GM19324 (cell line): ENCODE measurements around the gene CAMKMT.

Experiments used
- ATAC-seq: cut with Tn5 transposase; IDR thresholded peaks from one replicate; pipeline ENCODE4 v1.9.1; 2021; ENCODE audit warnings: mild to moderate bottlenecking, moderate library complexity; ENCODE audit not compliant: unreplicated experiment, low FRiP score

Gene CAMKMT

DNA sequence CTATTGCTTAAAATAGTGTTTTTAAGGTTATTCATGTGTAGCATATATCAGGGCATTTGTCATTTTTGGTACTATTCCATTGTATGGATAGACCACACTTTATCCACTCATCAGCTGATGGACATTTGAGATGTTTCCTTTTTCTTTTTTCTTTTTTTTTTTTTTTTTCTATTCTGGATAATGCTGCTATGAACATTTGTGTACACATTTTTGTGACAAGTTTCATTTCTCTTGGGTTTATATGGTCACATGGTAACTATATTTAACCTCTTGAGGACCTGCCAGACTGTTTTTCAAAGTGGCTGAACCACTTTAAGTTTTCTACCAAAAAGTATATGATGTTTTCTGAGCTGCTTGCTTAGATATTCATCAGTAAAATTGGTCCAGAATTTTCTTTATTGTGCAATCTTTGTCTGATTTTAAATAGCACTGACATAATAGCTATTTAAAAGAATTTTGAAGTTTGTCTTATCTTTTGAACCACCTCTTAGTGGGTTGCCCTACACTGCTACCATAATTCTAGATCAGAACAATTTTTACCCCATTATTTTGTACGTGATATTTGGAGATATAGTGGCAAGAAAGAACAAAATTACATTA, 360.4 kb downstream of the CAMKMT start:
- no peak for ATAC-seq

DNA sequence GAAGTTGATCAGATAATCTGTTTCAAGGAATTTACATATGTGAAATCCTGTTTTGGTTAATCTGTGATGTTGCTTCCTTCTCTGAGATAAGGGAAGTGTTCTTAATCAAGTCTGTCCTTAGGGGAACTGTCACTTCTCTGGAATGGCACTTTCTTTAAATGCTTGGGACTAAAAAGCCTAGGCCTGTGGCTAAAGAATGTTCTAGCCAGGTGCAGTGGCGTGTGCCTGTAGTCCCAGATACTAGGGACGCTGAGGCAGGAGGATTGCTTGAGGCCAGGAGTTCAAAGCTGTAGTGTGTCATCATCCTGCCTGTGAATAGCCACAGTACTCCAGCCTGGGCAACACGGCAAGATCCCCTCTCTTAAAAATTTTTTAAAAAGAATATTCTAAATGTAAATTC, 362.2 kb downstream of the CAMKMT start:
- no peak for ATAC-seq

DNA sequence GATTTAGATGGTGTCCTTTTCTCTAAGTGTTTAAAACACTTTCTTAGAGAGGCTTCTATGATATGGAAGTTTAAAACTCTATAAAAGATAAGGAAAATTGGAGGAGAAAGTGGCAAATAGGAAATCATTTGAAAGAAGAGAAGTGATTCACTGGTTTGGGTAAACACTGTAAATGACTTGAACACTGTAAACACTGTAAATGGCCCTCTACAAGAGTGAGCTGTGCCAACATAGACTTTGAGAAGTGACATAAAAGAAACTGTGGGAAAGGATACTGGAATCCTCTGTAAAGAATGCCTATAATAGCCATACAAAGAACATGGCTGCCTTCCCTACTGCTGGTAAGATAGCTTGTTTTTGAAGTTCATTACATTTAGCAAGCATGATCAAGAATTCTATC, 368.8 kb downstream of the CAMKMT start:
- ATAC-seq: no peak

DNA sequence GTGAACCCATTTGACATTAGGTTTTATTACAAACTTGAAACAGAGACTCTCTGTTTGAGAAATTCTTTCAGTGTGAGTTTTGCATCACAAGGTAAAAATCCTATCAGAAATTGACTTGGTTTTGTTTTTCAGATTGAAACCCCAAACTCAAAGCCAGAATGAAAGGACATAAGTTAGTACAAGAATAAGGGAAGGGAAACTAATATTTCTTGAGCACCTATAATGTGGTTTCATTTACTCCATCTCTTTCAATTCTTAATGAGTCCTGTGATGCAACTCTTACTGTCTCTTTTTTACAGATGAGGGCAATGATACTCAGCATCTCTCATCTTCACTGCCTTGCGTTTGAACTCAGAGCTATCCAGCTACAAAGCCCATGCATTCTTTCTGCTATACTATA, 369.8 kb downstream of the CAMKMT start:
- ATAC-seq: peak; percentile 80

DNA sequence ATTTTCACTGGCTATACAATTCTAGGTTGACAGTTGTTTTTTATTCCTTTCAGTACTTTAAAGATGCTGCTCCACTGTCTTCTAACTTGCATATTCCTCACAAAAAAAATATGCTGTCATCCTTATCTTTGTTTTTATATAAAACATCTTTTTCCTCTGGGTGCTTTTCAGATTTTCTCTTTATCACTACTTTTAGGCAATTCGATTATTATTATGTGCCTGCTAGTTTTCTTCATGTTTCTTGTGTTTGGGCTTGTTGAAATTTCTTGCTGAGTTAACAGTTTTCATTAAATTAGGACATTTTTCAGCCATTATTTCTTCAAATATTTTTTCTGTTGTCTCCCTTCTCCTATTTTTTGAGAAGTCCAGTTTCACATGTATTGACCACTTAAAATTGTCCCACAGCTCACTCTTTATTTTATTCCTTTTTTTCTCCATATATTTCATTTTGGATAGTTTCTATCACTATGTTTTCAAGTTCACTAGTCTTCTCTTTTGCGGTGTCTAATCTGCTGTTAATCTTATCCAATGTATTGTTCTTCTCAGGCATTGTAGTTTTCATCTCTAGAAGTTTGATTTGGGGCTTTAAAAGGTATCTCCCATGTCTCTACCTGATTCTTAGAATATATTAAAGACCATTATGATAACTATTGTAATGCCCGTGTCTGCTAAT, 374.7 kb downstream of the CAMKMT start:
- no peak for ATAC-seq

DNA sequence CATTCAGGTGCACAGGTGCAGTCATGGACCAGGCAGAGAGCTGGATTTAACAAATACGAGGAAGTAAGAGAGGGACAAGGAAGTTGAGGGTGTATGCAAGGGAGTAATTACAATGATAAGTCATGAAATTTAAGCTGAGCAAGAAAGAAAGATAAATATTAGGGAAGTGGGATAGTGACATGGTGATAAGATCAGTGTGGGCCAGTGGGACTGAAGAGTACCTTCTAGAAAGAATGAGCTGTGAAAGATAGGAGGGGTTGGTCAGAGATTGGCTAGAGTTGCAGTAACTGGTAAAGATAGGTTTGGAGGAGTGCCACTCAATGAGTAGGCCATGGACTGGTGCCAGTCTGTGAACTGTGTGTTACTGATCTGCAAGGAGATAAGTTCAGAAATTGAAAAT, 378.9 kb downstream of the CAMKMT start:
- no peak for ATAC-seq

DNA sequence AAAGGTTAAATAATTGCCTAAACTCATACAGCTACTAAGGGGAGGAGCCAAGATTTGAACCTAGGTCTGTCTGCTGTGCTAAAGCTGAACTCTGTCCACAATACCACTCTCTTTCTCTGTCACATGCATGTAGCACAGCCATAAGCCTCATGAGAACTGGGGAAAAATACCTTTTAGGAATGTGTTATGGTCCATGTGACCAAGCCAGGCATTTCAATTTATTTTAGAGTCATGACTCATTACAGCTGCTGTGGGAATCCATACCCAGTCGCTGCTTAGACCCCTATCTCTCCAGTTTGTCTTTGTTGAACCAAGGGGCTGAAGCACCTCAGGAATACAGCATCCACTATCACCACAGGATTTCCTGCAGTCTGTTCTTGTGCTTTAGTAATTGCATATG, 379.8 kb downstream of the CAMKMT start:
- no peak for ATAC-seq

DNA sequence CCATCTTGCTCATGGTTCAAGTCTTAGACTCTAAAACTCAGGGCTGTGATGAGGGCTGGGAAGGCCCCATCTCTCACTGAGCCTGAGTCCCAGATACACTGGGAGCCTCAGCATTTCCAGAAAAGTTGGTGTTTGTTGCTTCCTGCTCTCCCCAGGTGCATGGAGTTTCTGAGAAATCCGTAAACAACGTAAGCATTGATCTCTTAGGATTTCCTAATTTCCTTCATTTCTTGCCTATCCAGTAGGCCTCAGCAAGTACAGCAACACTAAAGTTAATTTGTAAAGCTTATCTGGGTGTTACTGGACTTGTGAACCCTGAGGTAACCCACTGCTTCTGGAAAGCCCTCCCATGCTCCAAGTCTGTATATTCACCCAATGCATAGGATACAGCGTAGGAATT, 380.3 kb downstream of the CAMKMT start:
- ATAC-seq: no peak

DNA sequence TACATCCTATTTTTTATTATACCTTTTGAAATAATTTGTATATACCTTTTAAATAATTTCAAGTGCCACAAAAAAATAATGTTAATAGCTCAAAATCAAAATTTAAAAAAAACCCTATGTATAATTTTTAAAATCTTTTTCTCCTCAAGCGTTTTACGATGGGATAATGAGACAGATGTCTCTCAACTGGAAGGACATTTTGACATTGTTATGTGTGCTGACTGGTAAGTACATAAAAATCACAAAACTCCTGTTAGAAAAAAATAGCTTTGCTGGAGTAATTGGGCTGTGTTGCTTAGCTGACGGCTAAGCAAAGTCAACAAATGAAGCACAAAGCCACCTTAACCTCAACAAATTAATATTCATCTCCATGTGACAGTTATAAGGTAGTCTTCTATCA, 381.7 kb downstream of the CAMKMT start:
- ATAC-seq: no peak

DNA sequence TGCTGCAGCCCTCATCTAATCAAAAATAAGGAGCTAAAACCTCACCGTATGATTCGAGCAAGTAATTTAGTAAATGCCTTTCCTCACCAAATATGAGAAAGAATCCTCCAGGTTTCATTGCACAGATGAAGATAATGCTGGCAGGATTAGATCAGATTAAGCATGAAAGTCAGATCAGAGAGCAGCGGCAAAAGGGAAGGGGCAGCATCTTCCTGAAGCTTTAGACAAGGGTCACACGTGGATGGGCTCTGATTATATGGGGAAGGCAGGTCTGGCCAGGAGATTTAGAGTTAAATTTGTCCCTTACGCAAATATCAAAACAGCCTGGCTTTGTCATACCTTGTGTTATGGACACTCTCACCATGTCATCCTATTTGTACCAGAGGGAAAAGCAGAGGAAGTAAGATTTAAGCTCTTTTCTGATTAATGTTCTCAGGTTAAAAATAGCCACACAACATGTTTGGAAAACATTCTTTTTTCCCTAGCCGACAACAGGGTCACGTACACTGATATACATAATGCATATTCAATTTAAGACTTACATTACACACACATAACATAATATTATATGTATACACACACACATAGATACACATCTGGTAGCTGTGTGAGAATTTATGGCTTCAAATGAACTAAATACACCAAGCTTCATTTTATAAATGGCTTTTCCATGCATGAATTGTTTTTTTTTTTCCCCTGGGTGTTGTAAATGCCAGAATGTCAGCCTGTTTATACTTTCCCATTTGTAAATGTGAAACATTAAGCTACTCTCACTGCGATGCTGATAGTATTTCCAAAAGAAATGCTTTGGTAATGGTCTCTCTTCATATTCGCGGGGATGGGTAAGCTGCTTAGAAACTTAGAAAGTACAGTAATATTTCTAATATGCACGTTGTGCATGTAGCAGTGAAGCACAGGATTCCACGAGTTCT, 383.5 kb downstream of the CAMKMT start:
- no peak for ATAC-seq

DNA sequence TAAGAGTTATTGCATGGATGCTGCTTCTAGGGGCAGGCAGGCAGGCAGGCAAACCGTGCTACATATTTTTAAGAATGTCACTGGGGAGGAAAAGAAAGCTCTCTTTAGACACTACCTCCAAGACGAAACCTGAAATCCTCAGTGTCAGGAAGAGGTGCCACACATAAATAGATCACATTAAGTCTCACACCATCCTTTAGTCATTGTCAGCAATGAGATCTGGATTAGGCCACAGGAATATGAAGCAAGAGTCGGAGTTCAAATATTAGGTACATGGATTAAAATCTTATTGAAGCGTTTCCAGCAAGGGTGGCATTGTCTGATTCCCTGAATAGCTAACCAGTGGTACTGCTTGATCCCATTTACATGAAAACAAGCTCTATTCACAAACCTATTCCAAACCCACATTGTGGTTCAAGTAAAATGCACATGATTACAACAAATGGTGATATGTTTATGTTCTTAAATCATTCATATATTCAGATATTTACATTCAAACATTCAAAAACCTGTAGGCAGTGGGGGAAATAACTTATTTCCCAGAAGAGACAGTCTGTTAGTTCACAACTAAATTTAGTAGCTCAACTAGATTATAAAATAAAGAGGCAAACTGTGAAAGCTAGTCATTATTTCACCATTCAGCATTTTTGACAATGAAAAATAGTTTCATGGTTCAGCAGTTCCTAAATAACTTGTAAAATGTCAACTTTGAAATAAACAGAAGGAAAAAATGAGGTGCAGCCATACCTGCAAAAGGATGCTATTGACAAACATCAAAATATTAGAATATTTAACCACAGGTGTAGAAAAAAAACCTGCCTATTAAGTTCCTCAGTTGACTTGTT, 384.4 kb downstream of the CAMKMT start:
- ATAC-seq: no peak

DNA sequence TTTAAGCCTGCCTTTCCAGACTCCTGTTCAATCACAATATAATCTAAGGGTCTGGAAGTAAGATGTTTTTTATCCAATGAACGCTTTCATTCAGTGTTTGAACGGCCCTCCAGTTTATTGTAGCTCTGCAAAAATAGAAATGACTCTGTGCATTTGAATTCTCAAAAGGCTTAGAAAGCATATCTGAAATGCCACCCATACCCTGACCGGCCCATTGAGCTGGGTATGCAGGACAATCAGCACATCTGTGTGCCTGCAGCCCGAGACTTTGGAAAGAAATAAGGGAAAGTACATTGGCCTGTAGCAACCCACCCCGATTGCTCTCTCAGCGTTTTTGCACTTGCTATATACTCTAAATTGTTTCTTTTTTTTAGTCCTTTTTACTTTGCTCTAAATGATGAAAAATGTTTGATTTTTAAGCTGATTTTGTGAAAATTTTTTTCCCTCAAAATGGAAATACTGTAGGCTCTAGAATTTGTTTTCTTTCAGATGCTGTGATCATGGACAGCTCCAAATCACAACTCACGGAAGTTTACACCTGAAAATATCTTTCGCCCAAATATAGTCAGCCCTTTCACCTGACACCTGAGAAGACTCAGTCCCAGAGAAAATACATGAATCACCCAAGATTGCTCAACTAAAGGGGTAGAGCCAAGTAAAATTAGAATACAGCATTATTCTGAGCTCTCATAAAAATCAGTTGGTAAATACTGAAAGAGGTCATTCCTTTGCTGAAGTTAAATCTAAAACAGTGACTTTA, 385.3 kb downstream of the CAMKMT start:
- ATAC-seq: no peak

DNA sequence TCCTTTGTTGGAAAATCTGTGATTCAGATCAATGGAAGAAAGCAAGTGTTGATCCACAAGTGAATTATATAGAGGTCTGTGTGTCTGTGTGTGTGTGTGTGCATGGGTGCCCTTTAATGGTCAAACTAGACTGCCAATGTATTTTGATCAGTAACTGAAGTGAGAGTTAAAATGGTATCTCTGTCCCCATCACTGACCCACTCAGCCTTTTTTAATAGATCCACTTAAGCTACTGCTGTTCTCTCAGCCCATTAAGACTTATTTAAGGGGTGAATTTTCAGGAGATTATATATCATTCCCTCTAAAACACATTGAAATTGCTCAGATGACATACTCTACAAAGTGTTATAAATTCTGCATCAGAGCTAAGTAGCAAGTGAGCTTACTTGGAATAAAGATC, 386.0 kb downstream of the CAMKMT start:
- no peak for ATAC-seq

DNA sequence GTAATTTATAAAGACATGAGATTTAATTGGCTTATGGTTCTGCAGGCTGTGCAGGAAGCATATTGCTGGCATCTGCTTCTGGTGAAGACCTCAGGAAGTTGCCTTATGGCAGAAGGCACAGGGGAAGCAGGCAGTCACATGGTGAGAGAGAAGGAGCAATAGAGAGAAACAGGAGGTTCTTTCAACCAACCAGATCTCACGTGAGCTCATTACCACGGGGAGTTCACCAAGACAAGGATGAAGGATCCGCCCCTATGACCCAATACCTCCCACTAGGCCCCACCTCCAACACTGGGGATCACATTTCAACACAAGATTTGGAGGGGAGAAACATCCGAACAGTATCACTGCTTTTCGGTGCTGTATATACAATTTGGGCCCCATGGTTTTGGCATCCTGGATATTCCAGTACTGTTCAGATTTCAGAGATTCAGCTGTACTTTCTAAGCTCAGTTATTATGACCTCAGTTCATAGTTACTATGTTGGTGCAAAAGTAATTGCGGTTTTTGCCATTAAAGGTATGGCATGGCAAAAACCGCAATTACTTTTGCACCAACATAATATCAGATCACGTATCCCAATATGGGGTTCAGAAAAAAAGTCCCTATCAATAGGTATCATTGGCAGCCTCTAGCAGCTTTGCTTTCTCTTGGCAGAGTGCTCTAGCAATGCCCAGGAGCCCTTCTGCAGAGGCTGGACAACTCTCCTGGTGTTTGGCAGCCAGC, 390.2 kb downstream of the CAMKMT start:
- ATAC-seq: no peak

DNA sequence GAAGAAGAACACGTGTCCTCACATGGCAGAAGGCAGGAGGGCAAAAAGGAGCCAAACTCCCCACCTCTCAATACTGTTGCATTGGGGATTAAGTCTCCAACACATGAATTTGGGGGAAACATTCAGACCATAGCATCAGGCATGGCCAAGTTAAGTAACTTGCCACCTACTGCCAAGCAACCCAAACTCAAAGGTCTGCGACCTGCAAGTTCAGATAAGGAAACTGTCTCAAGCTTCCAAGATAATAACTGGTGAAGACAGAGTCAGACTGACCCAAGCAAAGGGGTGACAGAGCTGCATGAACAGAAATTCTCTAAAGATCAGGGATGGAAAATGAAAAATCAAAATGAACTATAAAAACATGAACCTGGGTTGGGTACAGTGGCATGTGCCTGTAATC, 391.0 kb downstream of the CAMKMT start:
- no peak for ATAC-seq

DNA sequence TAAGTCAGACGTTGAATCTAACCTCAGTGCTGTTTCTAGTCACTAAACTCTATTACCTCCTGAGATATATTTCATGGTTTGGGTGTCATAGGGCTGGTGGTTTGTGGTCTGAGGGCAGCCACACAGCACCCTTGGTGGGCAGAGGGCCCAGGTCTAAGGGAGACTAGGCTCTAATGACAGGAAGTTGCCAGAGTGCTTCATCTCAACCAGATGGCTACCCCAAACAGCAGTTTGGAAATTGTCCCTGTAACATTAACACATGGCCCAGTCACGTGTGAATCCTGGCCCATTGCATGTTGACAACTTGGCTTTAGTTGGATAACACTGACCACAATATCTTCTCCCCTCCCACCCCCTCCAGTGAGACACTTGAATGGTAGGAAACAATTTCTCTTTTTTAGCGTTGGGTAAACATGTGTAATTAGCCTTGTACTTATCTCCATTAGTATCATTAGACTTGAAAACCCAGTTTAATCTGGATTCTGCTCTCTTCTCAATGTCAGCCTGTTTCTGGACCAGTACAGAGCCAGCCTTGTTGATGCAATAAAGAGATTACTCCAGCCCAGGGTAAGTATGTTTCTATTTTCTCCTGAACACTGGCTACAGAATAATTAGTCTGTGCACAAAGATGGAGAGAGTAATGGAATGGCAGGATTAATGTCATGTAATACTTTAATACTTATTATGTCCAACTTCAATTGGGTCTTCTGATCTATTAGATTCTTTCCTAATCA, 392.0 kb downstream of the CAMKMT start:
- peak; percentile 54 for ATAC-seq

DNA sequence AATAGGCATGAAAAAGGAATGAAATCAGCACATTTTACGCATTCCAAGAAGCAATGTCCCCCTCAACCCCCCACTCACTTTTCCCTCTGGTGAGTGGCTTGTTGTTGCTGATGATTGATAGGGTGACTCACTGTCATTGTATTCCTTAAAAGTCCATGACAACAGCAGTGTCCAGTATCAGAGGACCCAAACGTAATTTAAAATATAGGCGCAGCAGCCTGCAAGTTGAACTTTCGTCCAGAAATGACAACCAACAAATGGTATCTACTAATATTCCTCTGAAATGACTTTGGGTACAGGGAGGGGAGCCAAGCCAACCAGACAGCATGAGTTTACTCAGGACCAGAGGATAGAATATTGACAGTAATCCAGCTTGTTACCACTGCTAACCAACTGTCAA, 396.8 kb downstream of the CAMKMT start:
- no peak for ATAC-seq

DNA sequence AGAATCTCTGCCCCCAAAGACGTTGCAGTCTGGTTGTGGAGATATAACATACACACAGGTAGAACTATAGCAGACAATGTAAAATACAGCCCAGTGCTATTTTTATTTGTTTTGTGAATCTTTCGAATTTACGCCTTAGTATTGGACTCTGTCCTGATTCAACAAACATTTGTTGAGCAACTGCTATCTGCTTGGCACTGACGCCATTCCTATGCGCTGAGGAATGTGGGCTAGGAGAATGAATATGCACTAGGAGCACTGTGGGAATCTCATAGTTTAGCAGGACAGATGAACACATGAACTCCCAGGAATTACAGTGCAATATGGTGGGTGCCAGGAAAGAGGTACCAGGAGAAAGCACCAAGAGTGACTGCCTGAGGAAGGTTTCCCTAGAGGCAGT, 398.1 kb downstream of the CAMKMT start:
- ATAC-seq: no peak
